HCT116 (cell line): ENCODE data around the gene CLDN15. TPM values are rescaled to one million over a fixed set of nuclear protein-coding genes. Genes with fewer than 3 reads are reported as not detected.

Source experiments
- ATAC-seq: fragments of 200-7000 bp; cut with Tn5 transposase; 2 replicates; pipeline ENCODE4 v1.9.1; 2020; ENCODE audit warnings: mild to moderate bottlenecking, moderate library complexity
- BruUV-seq: library from RNA; stranded (reverse); fragments of 400-500 nt; replicated peaks from 2 replicates; lab custom pipeline; 2021; lab: Mats Ljungman, UMichigan
- CTCF ChIA-PET: fragments of 300-600 bp; sonication (Branson Sonifier 250); formaldehyde crosslinking; loops from one replicate; lab custom pipeline; 2021; ENCODE audit warnings: antibody characterized with exemption; lab: Charles Lee
- POLR2A ChIA-PET: fragments of 300-600, 350-600 bp; sonication (Branson Sonifier 250); formaldehyde crosslinking; loops from one replicate; lab custom pipeline; 2021; ENCODE audit warnings: antibody characterized with exemption; lab: Charles Lee
- RAD21 ChIA-PET, 2 experiments: fragments of 300-600 bp; sonication (Branson Sonifier 250); formaldehyde crosslinking; loops; one replicate each; lab custom pipeline; 2023; ENCODE audit warnings: low total read pairs in 2 of 2; ENCODE audit not compliant: uncharacterized antibody in 2 of 2, unreplicated experiment in 2 of 2, low non-redundant PET in 1 of 2; lab: Charles Lee
- DNase-seq: peaks from one replicate; pipeline ENCODE4 v3.0.0-alpha.2; 2010; ENCODE audit warnings: low read depth, low spot score
- H2AFZ ChIP-seq: fragments of 200-600 bp; shearing (Covaris generic), sonication (generic); 2 replicates; pipeline ENCODE4 v1.6.1; 2017; ENCODE audit warnings: low read depth, mixed run types, mixed read lengths, antibody characterized with exemption, low read length; ENCODE audit not compliant: poor library complexity, severe bottlenecking
- H3K27ac ChIP-seq: 2 replicates; pipeline ENCODE4 v1.5.1; 2012; ENCODE audit warnings: low read depth, low read length
- H3K27me3 ChIP-seq: fragments of 200-600 bp; sonication (generic); 2 replicates; pipeline ENCODE4 v1.6.1; 2016; ENCODE audit warnings: mixed run types, low read length, mixed read lengths; ENCODE audit not compliant: insufficient read depth
- H3K36me3 ChIP-seq, 2 experiments: fragments of 200-500 bp in 1 of 2; fragments of 200-600 bp in 1 of 2; sonication (Bioruptor generic) in 1 of 2; sonication (generic) in 1 of 2; 2 replicates each; pipeline versions ENCODE4 v1.5.1 to v1.6.1; 2014 to 2016; ENCODE audit warnings: low read length in 2 of 2, inconsistent platforms in 1 of 2, mixed read lengths in 1 of 2, mixed run types in 1 of 2; ENCODE audit not compliant: insufficient read depth in 2 of 2, control insufficient read depth in 1 of 2
- H3K4me1 ChIP-seq, 2 experiments: fragments of 200-600 bp in 1 of 2; sonication (generic) in 1 of 2; 2 replicates each; pipeline versions ENCODE4 v1.5.1 to v1.6.1; 2012 to 2017; ENCODE audit warnings: low read length in 2 of 2, inconsistent platforms in 1 of 2, mild to moderate bottlenecking in 1 of 2, mixed read lengths in 1 of 2, mixed run types in 1 of 2, moderate library complexity in 1 of 2; ENCODE audit not compliant: insufficient read depth in 2 of 2, control insufficient read depth in 1 of 2
- H3K4me2 ChIP-seq: fragments of 200-600 bp; sonication (generic); 2 replicates; pipeline ENCODE4 v1.6.1; 2017; ENCODE audit warnings: mixed run types, low read length, mixed read lengths
- H3K4me3 ChIP-seq, 2 experiments: fragments of 200-600 bp in 1 of 2; sonication (generic) in 1 of 2; replicated peaks in 1 of 2; 2 replicates each; pipeline ENCODE4 v1.5.1; 2011 to 2016; ENCODE audit warnings: low read length in 2 of 2, control low read depth in 1 of 2, low read depth in 1 of 2, mild to moderate bottlenecking in 1 of 2, mixed read lengths in 1 of 2, mixed run types in 1 of 2
- H3K79me2 ChIP-seq: fragments of 200-600 bp; sonication (generic); 2 replicates; pipeline ENCODE4 v1.6.1; 2017; ENCODE audit warnings: mild to moderate bottlenecking, mixed run types, low read length, moderate library complexity, mixed read lengths; ENCODE audit not compliant: insufficient read depth
- H3K9ac ChIP-seq: fragments of 200-600 bp; sonication (generic); 2 replicates; pipeline ENCODE4 v1.6.1; 2016; ENCODE audit warnings: low read length, mixed read lengths
- H3K9me2 ChIP-seq: fragments of 200-600 bp; sonication (generic), shearing (Covaris generic); 2 replicates; pipeline ENCODE4 v1.6.1; 2017; ENCODE audit warnings: mixed run types, mild to moderate bottlenecking, moderate library complexity; ENCODE audit not compliant: insufficient read depth
- H3K9me3 ChIP-seq, 2 experiments: fragments of 200-500 bp in 1 of 2; fragments of 200-600 bp in 1 of 2; sonication (Bioruptor generic) in 1 of 2; sonication (generic) in 1 of 2; 2 replicates each; pipeline ENCODE4 v1.6.1; 2014 to 2017; ENCODE audit warnings: low read length in 2 of 2, mixed read lengths in 2 of 2, inconsistent platforms in 1 of 2, low read depth in 1 of 2, mild to moderate bottlenecking in 1 of 2, mixed run types in 1 of 2, moderate library complexity in 1 of 2; ENCODE audit not compliant: control insufficient read depth in 1 of 2, insufficient read depth in 1 of 2
- H4K20me1 ChIP-seq: fragments of 200-600 bp; sonication (generic), shearing (Covaris generic); 2 replicates; pipeline ENCODE4 v1.6.1; 2017; ENCODE audit warnings: mixed run types, mild to moderate bottlenecking, moderate library complexity; ENCODE audit not compliant: insufficient read depth
- CBX3 ChIP-seq: IDR thresholded peaks from 2 replicates; pipeline ENCODE4 v1.6.1; 2012; ENCODE audit warnings: low read depth
- CEBPB ChIP-seq: IDR thresholded peaks from 2 replicates; pipeline ENCODE4 v1.6.1; 2012; ENCODE audit warnings: low read depth
- CTCF ChIP-seq, 3 experiments: fragments of 200-600 bp in 1 of 3; sonication (generic) in 1 of 3; IDR thresholded peaks in 2 of 3; conservative IDR thresholded peaks in 1 of 3; 2 replicates each; pipeline ENCODE4 v1.5.1; 2012 to 2017; ENCODE audit warnings: low read depth in 2 of 3, low read length in 2 of 3, antibody characterized with exemption in 1 of 3, borderline replicate concordance in 1 of 3, control low read depth in 1 of 3, mild to moderate bottlenecking in 1 of 3, mixed read lengths in 1 of 3, mixed run types in 1 of 3, moderate library complexity in 1 of 3; ENCODE audit not compliant: insufficient read depth in 1 of 3
- EZH2 ChIP-seq: fragments of 200-600 bp; sonication (generic); IDR thresholded peaks from 2 replicates; pipeline ENCODE4 v1.6.1; 2017; ENCODE audit warnings: antibody characterized with exemption, mixed run types
- EZH2phosphoT487 ChIP-seq: fragments of 200-600 bp; IDR thresholded peaks from 2 replicates; pipeline ENCODE4 v1.6.1; 2018; ENCODE audit warnings: antibody characterized with exemption, borderline replicate concordance
- FOSL1 ChIP-seq: IDR thresholded peaks from 2 replicates; pipeline ENCODE4 v1.6.1; 2012; ENCODE audit warnings: low read depth
- JUND ChIP-seq: IDR thresholded peaks from 2 replicates; pipeline ENCODE4 v1.6.1; 2012
- MAX ChIP-seq: IDR thresholded peaks from 2 replicates; pipeline ENCODE4 v1.6.1; 2012
- POLR2A ChIP-seq: IDR thresholded peaks from 2 replicates; pipeline ENCODE4 v1.7.0; 2011; ENCODE audit warnings: borderline replicate concordance; ENCODE audit not compliant: insufficient read depth, insufficient read length; ENCODE audit errors: extremely low read depth
- RAD21 ChIP-seq: IDR thresholded peaks from 2 replicates; pipeline ENCODE4 v1.6.1; 2012; ENCODE audit warnings: low read depth, mild to moderate bottlenecking
- REST ChIP-seq: IDR thresholded peaks from 2 replicates; pipeline ENCODE4 v1.6.1; 2012; ENCODE audit warnings: low read depth
- SIN3A ChIP-seq: IDR thresholded peaks from 2 replicates; pipeline ENCODE4 v1.6.1; 2012; ENCODE audit warnings: low read depth
- SP1 ChIP-seq: IDR thresholded peaks from 2 replicates; pipeline ENCODE4 v1.6.1; 2012; ENCODE audit warnings: low read depth
- YY1 ChIP-seq: IDR thresholded peaks from 2 replicates; pipeline ENCODE4 v1.6.1; 2011; ENCODE audit warnings: low read length, low read depth, moderate library complexity, mild to moderate bottlenecking; ENCODE audit not compliant: insufficient replicate concordance; ENCODE audit errors: extremely low read depth
- intact Hi-C: fragments of 100-400 bp; cut with micrococcal nuclease; formaldehyde crosslinking; loops from 2 replicates; pipeline ENCODE4 v1.10.0; 2022
- total RNA-seq: library from RNA; stranded (reverse); gene quantifications from one replicate; pipeline ENCODE4 v1.2.1, GENCODE V29; 2021; ENCODE audit not compliant: unreplicated experiment

CLDN15 gene
- total RNA-seq, 1 experiment from 2014 or later: 16.9 TPM

DNA sequence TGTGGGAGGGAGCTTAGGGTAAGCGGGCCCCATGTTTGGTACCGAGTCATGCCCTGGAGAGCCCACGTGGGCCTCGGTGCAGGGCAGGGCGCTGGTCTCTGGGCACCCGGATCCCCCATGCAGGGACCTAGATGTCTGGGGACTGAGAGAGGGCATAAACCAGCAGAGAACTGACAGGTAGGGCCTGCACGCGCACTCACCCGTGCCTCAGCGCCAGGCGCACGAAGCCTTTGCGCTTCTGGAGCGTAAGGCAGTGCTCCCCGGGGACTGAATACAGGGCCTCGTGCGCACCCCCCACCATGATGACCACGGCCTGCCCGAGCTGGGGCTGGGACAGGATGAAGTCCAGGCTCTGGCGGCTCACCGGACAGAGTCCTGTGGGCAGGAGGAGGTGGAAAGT lies 39.6 kb downstream of the CLDN15 start:
- ChIA-PET CTCF (no interaction called here), POLR2A (no interaction called here), RAD21 (no interaction called here)
- no peaks in the 10 kb centered on the region for H3K9me2 ChIP-seq
- no peak overlapping the region for H3K4me3 ChIP-seq
- H3K27me3 ChIP-seq: no peaks in the 10 kb centered on the region
- intact Hi-C loops: loop anchor here (10.0 kb wide), 1 partner anchor 233 kb away; the partner anchor contains the start of gene MUC12
- ATAC-seq: no peak
- H3K9me3 ChIP-seq: no peaks in the 10 kb centered on the region
- H3K27ac ChIP-seq: no peak overlapping the region
- BruUV-seq: no TSS peak
- no peaks in the 10 kb centered on the region for H3K36me3 ChIP-seq
- H3K4me2 ChIP-seq: no peak overlapping the region
- no peak for TF ChIP-seq REST
- TF ChIP-seq CTCF (IDR thresholded peaks at IDR 0.05 in 2 of 3, conservative IDR thresholded peaks at IDR 0.05 in 1 of 3; ENCODE audit: borderline replicate concordance in 1 of 3, insufficient read depth in 1 of 3, low read depth in 2 of 3, low read length in 2 of 3): no peak
- no peak for TF ChIP-seq YY1
- no peak for TF ChIP-seq CBX3
- TF ChIP-seq JUND: no peak
- no peak for TF ChIP-seq FOSL1
- TF ChIP-seq SIN3A: no peak
- TF ChIP-seq EZH2phosphoT487: no peak
- no peak for TF ChIP-seq MAX
- TF ChIP-seq SP1: no peak
- no peak for TF ChIP-seq RAD21
- TF ChIP-seq POLR2A: no peak
- TF ChIP-seq EZH2: no peak
- no peak for TF ChIP-seq CEBPB
- no peaks in the 10 kb centered on the region for H4K20me1 ChIP-seq
- no peaks in the 10 kb centered on the region for H3K79me2 ChIP-seq
- no peak overlapping the region for H2AFZ ChIP-seq
- H3K4me1 ChIP-seq: peaks cover 2 to 8% of the 10 kb centered on the region in 2 experiments; a peak in 3 of 4 replicates
- H3K9ac ChIP-seq: no peak overlapping the region
- DNase-seq: no peak
